Stimulated activated CD4-positive, alpha-beta T cell treated with anti-CD3 and anti-CD28 coated beads, TNF-alpha, amount 100 ng/mL, for 1 hour (primary cell): ENCODE measurements around the gene LSM10.
A peak's percentile ranks its signal among the peaks of the same experiment; 100 is the strongest.

ENCODE experiments used
- DNase-seq, 3 donors: peaks; one replicate each; pipeline ENCODE4 v3.0.0-alpha.2; 2020; ENCODE audit warnings: low read depth in 3 of 3, low spot score in 1 of 3

The LSM10 gene

DNA sequence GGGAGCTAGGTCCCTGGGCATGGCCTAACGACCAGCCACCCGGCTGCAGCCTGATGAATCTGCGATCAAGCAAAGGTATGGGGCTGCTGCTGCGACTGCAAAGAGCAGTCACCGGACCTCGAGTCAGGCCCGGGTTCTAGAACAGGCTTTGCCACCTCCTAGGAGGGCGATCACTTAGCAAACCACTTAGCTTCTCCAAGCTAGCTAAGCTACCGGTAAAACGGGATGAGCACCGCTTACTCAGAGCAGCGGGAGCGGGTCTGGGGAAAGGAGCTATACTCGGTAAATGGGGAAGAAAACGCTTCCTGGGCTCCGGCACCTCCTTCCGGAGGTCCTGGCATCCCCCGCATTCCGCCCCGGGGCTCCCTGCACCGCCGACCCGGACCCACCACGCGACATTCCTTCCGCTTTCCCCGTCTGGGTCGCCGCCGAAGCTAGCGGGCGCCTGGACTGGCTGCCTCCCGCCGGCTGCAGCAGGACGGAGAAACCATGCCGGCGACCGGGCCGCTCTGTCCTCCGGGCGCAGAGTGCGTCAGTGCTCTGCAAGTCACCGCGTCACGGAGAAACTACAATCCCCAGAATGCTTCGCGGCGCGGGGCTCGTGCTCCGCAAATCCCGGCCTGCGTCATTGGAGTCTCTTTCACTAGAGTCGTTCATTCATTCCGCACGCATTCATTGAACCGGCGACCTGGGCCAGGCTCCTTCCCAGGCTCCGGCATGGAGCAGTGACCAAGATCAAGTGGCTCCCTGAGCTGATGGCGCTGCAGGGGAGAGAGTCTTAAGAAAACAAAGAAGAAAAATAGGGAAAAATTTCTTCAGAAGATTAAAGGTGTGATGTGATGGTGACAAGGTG, at the start of gene LSM10:
Gene LSM10, minus strand, starts transcription at position 531 of the 853 bp plus-strand sequence. CDS start 3,779 bp downstream, outside the sequence.
- DNase-seq: peak; percentile 61 to 87 (median 68)

DNA sequence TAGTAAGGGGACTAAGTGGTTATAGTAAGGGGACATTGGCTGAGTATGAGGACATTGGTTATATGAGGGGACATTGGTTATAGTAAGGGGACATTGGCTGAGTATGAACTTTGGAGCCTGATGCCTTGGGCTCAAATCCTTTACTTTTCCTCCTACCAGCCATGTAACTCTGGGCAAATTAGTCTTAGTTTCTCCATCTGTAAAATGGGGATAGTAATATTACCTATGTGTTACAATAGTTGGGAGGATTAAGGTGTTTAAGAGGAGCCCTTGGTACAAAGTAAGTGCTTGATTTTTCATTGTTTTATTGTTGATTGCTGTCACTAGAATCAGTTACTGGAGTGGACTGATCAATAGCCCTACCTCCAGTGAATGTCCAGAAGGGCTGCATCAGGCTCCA, 49.7 kb upstream of the LSM10 start:
- DNase-seq: no peak

DNA sequence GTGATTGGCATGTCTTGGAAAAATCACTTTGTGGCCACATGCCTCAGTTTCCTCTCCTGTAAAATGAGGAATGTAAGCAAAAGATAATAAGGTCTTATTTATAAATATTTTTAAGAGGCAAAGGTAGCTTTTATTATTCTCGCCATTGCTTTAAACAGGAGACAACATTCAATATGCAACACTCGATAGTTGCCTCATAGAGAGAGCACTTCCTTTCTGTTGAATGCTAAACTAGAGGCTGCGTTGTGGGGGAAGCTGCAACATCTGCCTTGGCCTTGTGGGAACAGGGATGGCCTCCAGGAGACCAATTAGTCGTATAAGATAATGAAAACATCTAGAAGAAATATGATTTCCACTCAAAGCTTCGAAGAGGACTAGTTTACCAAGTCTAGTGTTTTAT, 49.0 kb upstream of the LSM10 start:
- no peak for DNase-seq

DNA sequence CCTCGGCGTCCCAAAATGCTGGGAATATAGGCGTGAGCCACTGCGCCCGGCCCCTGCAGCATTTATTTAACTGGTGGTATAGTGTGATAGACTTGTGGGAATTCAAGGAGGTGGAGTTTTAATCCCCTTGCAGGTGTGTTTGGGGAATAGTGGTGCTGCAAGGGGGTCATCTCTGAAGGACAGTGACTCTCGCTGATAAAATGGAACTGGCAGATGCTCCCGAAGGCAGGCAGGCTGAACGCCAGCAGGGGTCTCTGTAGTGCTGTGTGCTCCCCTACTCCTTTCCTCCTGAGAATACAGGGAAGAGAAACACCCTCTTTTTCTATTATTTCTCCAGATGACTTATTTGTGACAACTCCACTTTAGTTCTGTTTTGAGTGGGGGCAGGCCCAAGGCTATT, 48.6 kb upstream of the LSM10 start:
- no peak for DNase-seq

DNA sequence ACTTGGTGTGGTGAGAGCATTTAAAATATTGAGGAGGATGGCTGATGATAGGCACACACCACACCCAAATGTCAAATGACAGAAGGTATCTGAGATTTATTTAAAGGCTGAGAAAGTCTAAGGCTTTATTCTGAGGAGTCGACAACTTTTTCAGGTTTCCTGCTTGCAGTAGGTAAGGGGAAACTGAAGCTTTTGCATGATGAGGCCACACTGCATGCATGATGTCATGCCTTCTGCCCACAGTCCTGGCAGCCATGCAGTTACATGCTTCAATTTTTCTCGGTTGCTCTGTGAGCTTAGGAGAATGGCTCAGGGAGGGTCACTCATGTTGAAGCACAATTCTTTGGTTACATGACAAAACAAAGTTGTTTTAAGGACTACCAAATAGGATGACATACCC, 45.6 kb upstream of the LSM10 start:
- no peak for DNase-seq

DNA sequence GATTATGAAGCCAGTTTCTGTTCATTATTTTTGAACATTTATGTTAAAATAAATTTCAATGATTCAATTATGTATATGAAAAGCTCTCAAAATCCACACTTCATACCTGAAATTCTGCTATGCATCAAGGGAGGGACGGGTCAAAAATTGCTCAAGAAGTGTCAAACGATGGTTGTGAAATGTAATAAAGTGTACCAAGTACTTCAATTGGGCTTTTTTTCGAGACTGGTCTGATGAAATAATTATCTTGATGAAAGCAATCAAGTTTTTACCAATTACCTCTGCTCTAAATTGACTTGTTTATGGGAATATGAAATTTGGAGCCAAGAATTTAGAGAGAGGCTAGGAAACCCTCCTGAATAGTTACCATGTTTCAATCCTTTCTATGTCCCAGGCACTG, 44.6 kb upstream of the LSM10 start:
- no peak for DNase-seq

DNA sequence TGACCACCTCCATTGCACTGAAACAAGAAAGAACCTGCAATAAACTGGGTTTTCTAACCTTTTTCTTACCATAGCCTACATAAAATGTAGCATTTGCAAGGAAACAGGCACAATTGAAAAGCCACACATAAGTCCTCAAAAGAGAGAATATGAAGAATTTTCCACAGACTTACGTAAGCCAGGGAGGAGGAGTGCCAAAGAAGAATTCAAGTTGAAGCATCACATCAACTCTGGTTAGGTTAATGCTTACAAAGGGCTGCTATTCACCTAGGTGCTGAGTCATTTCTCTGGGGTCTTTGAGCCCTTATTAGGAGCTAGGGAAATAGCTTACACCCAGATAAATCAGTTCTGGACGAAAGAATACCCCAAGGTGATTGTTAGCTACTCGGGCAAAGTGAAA, 42.9 kb upstream of the LSM10 start:
- no peak for DNase-seq

DNA sequence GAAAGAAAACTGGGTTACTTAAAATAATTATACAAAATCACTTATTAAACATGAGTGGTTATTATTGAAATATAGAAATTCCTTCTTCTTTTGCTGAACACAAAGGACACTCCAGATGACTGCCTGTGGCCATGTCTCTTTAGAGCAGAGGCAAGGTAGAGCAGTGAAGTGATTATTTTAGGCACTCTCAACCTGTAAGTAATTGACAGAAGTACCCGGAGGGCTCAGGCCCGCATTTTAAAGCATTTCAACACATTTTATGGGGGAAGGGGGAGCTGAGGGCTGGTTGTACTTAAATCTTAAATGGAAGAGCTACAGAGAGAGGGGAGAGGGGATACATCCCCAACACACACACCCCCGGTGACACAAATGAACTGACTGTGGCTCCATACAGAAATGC, 42.3 kb upstream of the LSM10 start:
- no peak for DNase-seq

DNA sequence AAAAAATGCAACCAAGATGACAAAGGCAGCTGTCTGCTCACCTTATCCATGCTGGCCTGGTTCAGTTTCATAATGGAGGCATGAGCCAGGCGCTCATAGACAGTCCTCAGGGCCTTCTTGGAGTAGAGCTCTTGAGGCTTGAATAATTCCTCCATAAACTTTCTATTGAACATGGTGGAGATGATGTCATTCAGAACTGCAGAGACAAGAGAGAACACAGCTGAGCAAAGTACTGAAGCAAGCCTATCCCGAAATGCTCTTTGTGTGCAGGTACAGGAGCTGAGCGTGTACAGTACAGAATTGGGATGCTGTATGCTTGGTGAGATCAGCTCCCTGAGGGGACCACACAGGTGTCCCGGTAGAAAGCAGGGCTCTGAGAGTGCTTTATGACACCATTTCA, 41.0 kb upstream of the LSM10 start:
- DNase-seq: no peak

DNA sequence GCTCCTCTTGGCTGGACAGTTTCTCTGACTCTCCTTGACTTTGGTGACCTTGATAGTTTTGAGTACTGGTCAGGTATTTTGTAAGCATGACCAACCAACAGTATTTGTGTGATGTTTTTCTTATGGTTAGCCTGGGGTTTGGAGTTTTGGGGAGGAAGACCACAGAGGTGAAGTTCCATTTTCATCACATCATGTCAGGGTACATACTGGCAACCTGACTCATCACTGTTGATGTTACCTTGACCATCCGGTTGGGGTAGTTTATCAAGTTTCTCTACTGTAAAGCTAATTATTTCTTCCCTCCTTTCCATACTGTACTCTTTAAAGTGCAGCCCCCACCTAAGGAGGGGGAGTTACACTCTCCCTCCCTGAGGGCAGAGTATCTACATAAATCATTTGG, 39.1 kb upstream of the LSM10 start:
- no peak for DNase-seq

DNA sequence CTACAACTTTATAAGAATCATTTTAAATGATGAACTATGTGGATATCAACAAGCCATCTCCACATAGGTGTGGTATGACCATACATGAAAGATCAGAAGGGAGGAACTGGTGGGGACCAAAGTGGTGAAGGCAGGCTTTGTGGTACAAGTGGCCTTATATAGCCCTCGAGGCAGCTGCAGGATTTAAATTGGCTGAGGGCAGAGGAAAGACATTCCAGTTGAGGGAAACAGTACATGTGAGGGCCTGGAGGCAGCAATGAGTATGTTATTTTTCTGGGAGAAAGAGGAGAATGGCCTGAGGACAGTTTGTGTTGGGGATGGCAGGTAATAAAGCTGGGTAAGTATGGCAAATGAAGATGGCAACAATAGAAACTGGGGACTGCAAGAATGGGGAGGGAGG, 35.4 kb upstream of the LSM10 start:
- no peak for DNase-seq

DNA sequence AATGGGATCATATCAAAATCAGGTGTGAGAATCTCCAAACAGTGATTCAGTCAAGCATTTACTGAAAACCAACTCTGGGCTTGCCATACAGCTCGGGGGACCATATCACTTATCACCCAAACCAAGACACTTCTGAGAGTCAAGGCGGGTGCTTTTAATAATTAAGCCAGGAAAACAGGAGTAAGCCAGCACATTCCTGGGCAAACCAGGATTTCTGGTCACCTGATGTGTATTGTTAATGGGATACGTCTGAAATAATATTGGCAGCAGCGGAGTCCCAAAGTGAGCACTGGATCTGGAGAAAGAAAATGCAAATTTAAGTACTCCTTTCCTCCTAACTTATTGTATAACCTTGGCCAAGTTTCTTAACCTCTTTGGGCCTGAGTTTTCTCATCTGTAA, 34.9 kb upstream of the LSM10 start:
- no peak for DNase-seq

DNA sequence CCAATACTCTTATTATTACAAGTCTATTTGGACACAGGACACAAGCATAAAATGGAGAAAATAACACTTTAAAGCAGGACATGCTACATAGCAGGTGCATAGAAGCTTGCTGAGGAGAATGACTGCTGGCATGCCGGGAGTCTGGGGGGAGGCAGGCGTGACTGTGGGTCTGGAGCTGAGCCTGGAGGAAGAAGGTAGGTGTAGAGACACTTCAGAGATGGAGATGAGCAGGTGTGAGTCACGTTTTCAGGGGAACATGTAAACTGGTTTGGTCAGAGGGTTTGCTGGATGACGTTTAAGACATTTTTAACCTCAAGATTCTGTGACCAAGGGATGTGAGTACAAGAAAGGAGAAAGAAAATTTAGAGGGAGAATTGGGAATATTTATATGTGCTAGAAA, 28.1 kb upstream of the LSM10 start:
- no peak for DNase-seq

DNA sequence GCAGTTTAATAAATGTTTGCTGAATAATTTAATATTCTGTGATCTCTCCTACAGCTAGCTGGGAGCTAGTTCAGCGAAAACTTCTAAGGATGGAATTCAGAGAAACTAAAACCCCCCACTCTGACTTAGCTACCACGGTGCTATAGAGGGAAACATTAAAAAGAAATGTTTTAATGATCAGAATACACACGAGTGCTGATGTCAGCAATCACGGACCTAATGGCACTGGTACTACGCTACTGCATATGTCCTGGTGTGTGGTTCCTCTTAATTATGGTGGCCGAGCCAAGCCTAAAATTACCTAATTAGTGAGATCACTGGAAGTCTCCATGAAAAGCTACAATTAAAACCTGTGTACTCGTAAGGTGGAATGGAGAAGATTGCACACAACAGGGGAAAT, 23.9 kb upstream of the LSM10 start:
- no peak for DNase-seq

DNA sequence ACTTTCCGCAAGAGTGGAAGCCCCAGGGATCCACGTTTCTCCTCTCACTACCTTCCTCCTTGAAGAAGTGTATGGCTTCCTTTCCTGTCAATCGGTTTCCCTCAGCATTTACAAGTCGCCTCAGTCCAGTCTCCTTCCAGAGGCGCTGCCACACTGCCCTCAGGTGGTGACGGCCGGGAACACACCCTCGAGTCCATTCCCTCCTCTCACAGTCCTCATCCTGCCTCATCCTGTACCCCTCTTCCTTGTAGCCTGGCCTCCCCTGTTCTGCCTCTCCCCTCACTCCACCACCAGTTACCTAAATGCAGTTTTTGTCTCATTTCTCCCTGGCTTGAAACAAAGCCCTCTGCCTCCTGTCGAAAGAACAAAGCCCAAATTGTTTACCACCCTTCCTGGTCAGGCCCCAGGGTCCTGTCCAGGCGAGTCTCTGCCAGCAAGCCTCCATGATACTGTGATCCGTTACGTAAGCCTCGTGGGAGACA, 23.2 kb upstream of the LSM10 start:
- DNase-seq: peak; percentile 76 to 93 (median 86)

DNA sequence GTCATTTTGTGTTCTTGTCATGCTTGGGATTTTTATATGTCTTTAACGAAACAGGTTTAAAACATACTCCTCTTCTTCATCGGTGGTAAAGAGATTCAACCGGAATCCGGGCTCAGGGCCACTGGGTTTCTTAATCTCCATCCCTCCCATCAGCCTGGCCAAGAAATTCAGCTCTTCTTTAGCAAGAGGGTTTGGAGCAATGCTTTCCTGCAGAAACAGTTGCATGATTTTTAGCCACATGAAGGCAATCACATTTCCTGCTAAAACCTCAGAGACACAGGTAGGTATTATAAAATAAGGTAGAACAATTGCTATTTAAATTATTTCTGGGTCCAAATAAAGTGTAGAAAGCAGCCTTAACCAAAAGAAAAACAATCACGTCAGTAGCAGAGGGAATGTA, 22.7 kb upstream of the LSM10 start:
- no peak for DNase-seq

DNA sequence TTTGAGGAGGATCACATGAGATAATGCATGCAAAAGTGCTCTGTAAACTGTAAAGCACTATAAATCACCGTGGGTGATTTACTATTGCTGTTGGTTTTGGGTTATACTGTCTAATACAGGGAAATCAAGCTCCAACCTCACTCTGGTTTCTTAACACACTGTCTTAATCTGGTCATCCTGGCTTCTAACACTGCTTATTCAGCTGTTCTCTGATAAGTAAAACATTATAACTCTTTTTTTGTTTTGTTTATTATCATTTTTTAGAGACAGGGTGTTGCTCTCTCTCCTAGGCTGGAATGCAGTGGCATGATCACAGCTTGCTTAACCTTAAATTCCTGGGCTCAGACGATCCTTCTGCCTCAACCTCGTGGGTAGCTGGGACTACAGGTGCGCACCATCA, 21.9 kb upstream of the LSM10 start:
- no peak for DNase-seq

DNA sequence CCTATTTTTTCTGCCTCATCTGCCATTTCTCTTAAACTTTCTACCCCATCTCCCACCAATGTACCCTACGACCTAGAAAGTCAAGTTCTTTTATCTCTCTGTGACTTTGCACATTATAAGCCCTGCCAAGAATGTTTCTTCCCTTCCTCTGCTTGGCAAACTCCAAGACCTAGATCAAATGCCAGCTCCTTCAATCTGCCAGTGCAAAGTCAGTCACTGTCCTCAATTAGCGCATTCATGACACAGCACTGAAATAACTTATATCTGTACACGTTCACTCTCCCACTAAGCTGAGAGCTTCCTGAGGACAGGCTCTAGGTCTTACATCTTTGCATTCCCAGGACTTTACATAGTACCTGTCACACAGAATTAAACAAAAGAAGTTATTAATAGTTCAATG, 21.4 kb upstream of the LSM10 start:
- DNase-seq: no peak

DNA sequence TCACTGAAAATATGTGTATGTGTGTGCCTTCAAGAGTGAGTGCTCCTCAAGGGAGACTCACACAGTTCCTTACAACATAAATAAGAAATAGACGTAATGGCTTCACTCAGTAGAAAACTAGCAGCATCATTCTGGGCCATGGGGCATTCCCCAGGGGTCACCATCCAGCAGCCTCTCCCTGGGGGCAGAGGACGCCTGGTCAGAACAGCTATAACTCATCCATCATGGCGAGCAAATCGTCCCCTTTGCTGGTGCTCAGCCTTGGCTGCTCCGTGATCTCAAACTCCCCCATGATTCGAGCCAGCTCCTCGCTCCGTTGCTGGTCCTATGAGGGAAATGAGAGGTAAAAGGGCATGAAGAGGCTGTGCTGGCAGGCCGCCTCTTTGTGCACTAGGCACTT, 20.2 kb upstream of the LSM10 start:
- DNase-seq: no peak

DNA sequence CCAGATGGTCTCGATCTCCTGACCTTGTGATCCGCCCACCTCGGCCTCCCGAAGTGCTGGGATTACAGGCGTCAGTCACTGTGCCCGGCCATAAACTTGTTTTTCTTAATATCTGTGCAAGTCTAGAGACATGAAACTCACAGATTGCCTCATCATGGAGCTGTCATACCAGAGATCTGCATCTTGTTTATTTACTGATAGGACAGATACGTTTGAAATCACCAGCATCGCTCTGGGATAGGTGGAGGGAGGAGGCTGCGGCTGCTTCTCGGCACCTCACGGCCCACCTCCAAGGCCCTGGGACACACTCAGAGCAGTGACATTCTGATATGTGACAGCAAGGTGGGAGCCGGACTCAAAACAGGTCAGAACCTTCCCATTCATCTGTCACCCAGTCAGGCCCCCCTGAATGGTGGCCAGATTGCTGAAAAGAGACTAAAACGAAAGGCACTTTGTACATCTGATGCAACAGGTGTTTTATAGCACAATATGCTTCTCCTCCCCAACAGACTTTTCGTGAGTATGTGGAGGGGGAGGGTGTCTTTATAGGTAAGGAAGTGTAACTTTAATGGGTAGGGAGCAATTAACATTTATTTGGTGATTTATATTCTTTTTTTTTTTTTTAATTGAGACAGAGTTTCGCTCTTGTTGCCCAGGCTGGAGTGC, 18.1 kb upstream of the LSM10 start:
- no peak for DNase-seq

DNA sequence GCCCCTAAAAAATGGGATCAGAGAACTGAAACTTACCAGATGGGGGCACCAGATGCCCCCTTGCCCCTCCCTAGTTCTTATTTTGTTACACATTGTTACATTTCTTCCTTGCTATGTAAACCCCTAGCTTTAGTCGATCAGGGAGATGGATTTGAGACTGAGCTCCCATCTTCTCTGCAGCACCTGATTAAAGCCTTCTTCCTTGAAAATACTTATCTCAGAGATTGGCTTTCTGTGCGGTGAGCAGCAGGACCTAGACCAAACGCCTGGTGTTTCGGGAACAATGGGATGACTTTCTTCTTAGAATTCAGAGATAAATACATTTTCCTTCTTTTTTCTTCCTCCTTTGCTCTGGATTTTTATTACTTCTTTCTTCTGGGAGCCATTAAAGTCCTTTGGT, 16.7 kb upstream of the LSM10 start:
- no peak for DNase-seq
